ENCODE measurements around the gene DGKG.

Gene DGKG

GRCh38 chr3:186275436-186275835 lies 86.6 kb downstream of the DGKG start:
- DNase-seq (ENCODE audit: low read depth in 2 of 2): no peak

- DNase-seq (ENCODE audit: low read depth in 2 of 2): no peak
These were observed 88.4 kb downstream of the DGKG start for GRCh38 chr3:186273586-186273985.

GRCh38 chr3:186270701-186271100 lies 91.3 kb downstream of the DGKG start:
- no peak for DNase-seq (ENCODE audit: low read depth in 2 of 2)

GRCh38 chr3:186268616-186269448 lies 93.2 kb downstream of the DGKG start:
- no peak for DNase-seq (ENCODE audit: low read depth in 2 of 2)

GRCh38 chr3:186267758-186268157 lies 94.3 kb downstream of the DGKG start:
- DNase-seq (ENCODE audit: low read depth in 2 of 2): no peak

- no peak for DNase-seq (ENCODE audit: low read depth in 2 of 2)
These were observed 97.2 kb downstream of the DGKG start for GRCh38 chr3:186264608-186265400.

- DNase-seq (ENCODE audit: low read depth in 2 of 2): no peak
These were observed 100.4 kb downstream of the DGKG start for GRCh38 chr3:186261638-186262037.

- no peak for DNase-seq (ENCODE audit: low read depth in 2 of 2)
These were observed 101.3 kb downstream of the DGKG start for GRCh38 chr3:186260726-186261125.

GRCh38 chr3:186259612-186260383 lies 102.2 kb downstream of the DGKG start:
- no peak for DNase-seq (ENCODE audit: low read depth in 2 of 2)

GRCh38 chr3:186258968-186259367 lies 103.1 kb downstream of the DGKG start:
- no peak for DNase-seq (ENCODE audit: low read depth in 2 of 2)

- DNase-seq (ENCODE audit: low read depth in 2 of 2): no peak
These were observed 104.2 kb downstream of the DGKG start for GRCh38 chr3:186257866-186258265.

- DNase-seq (ENCODE audit: low read depth in 2 of 2): no peak
These were observed 106.2 kb downstream of the DGKG start for GRCh38 chr3:186255703-186256331.

- no peak for DNase-seq (ENCODE audit: low read depth in 2 of 2)
These were observed 107.1 kb downstream of the DGKG start for GRCh38 chr3:186254676-186255650.

GRCh38 chr3:186251948-186252619 lies 110.0 kb downstream of the DGKG start:
- DNase-seq (ENCODE audit: low read depth in 2 of 2): no peak

GRCh38 chr3:186248850-186249249 lies 113.2 kb downstream of the DGKG start:
- no peak for DNase-seq (ENCODE audit: low read depth in 2 of 2)

GRCh38 chr3:186247821-186248814 lies 113.9 kb downstream of the DGKG start:
- no peak for DNase-seq (ENCODE audit: low read depth in 2 of 2)

GRCh38 chr3:186246941-186247340 lies 115.1 kb downstream of the DGKG start:
- no peak for DNase-seq (ENCODE audit: low read depth in 2 of 2)

GRCh38 chr3:186244016-186244415 lies 118.0 kb downstream of the DGKG start:
- no peak for DNase-seq (ENCODE audit: low read depth in 2 of 2)

All from fibroblast of skin of left quadriceps (primary cell).